ENCODE measurements around the gene OASL. TPM values are rescaled to one million over a fixed set of nuclear protein-coding genes. Genes with fewer than 3 reads are reported as not detected.
A peak's percentile ranks its signal among the peaks of the same experiment; 100 is the strongest.
"Not testable (repeated sequence)": the region's sequence is repeated elsewhere in the genome, so short reads cannot be mapped to it uniquely, and the experiment has no call there.

Gene OASL
- total RNA-seq, 2 experiments from 2014 or later: 28.5 to 34.2 TPM

DNA sequence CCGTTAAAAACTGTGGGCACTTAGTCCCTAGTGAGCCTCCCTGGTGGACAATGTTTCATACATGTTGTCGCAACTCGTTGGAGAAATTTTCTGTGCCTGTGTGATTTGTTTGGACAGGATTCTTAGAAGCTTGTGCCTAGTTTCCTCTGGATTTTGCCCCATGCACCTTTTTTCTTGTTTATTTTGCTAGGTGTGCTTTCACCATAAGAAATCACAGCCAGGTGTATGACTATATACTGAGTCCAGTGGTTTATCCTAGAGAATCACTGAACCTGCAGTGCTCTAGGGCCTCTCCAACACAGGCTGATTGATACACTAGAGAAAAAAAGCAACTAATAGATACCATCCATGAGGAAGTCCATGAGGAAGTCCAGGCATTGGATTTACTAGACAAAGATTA, 33.1 kb upstream of the OASL start:
- Mint-ChIP-seq H3K4me3 (no peak overlapping the region), H3K9me3 (peaks cover 14% of the 10 kb centered on the region), H3K36me3 (ENCODE audit: low read depth) (no peaks in the 10 kb centered on the region), H3K4me1 (no peaks in the 10 kb centered on the region), H3K27ac (no peak overlapping the region), H3K27me3 (peaks cover 10% of the 10 kb centered on the region)
- DNase-seq: no peak
- CTCF ChIA-PET: interaction anchor here (1.9 kb wide), 1 partner anchor 11 kb away, joined by 7 read pairs; no protein-coding TSS in a partner anchor
- POLR2A ChIA-PET: no interaction called here

DNA sequence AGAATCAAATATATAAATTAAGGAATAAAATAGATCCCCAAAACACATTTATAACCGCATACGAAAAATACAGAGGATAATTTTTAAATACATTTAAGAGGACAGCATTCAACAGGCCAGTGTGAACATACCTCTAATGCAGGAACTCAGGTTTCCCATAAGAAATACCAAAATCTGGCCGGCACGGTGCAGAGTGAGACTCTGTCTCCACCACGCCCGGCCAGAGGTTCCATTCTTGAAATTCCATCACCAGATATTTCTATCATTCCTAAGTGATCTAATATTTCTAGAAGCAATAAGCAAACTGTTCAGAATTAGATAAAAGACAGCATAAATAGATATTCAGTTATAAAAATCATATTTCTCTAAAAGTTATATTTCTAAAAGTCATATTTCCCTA, 30.2 kb upstream of the OASL start:
- DNase-seq: no peak
- peaks cover 13% of the 10 kb centered on the region for H3K4me1 Mint-ChIP-seq
- no peak overlapping the region for H3K27ac Mint-ChIP-seq
- H3K27me3 Mint-ChIP-seq: peaks cover 7% of the 10 kb centered on the region
- ChIA-PET POLR2A (no interaction called here), CTCF (interaction anchor here (1.5 kb wide), 1 partner anchor 9 kb away, joined by 4 read pairs; no protein-coding TSS in a partner anchor)
- H3K4me3 Mint-ChIP-seq: no peak overlapping the region
- H3K9me3 Mint-ChIP-seq: peaks cover 14% of the 10 kb centered on the region
- no peaks in the 10 kb centered on the region for H3K36me3 Mint-ChIP-seq (ENCODE audit: low read depth)

DNA sequence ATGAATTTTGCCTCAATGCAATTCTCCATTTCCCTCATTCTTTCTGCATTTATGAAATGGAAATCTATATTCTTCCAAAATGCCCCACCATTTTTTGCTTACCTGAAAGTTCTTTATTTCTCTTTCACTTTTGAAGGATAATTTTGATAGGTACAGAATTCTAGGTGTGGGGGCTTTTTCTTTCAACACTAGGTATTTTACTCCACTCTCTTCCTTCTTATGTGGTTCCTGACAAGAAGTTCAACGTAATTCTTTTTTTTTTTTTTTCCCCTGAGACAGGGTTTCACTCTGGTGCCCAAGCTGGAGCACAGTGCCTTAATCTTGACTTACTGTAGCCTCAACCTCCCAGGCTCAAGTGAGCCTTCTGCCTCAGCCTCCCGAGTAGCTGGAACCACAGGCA, 26.3 kb upstream of the OASL start:
- Mint-ChIP-seq H3K9me3 (no peaks in the 10 kb centered on the region), H3K27me3 (no peaks in the 10 kb centered on the region), H3K36me3 (ENCODE audit: low read depth) (no peaks in the 10 kb centered on the region), H3K4me1 (peaks cover 25% of the 10 kb centered on the region), H3K4me3 (no peak overlapping the region), H3K27ac (peak overlapping the region; percentile 14)
- POLR2A ChIA-PET: interaction anchor here (0.5 kb wide), 1 partner anchor 122 kb away, joined by 3 read pairs; no protein-coding TSS in a partner anchor
- no peak for DNase-seq
- CTCF ChIA-PET: interaction anchor here (0.7 kb wide), 1 partner anchor 141 kb away, joined by 3 read pairs; no protein-coding TSS in a partner anchor

DNA sequence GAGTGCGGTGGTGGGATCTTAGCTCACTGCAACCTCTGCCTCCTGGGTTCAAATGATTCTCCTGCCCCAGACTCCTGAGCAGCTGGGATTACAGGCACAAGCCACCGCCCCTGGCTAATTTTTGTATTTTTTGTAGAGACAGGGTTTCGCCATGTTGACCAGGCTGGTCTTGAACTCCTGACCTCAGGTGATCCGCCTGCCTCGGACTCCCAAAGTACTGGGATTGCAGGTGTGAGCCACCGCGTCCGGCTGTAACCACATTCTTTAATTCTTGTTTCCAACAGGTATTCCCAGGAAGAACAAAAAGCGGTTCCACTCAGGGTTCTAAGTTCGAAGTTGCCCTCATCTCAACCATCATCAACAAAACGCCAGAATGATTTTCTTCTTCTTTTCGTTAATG, 25.5 kb upstream of the OASL start:
- CTCF ChIA-PET: interaction anchor here (0.5 to 0.6 kb wide), 2 partner anchors 116 to 243 kb away, joined by 4 read pairs; no protein-coding TSS in a partner anchor
- POLR2A ChIA-PET: interaction anchor here (0.6 kb wide), 1 partner anchor 716 kb away, joined by 9 read pairs; no protein-coding TSS in a partner anchor

DNA sequence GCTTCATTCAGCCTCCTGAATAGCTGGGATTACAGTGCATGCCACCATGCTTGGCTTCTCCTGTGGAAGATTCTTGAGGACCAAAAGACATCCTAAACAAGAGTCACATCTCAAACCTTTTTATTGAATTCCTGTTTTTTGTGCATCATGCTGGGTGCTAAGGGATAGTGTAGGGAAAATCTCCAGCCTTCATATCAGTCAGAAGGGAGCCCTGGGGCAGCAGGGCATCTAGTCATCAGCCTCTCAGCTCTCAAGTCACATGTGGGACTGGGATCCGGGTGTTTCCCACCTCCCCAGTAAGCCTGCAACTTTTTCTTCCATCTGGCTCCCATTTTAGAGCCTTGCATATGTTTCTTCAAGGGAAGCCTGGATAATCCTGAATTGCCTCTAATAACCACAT, 25.1 kb upstream of the OASL start:
- H3K4me3 Mint-ChIP-seq: no peak overlapping the region
- H3K9me3 Mint-ChIP-seq: no peaks in the 10 kb centered on the region
- no peak overlapping the region for H3K27ac Mint-ChIP-seq
- no peaks in the 10 kb centered on the region for H3K36me3 Mint-ChIP-seq (ENCODE audit: low read depth)
- no peaks in the 10 kb centered on the region for H3K27me3 Mint-ChIP-seq
- peaks cover 37% of the 10 kb centered on the region for H3K4me1 Mint-ChIP-seq
- ChIA-PET POLR2A (no interaction called here), CTCF (no interaction called here)
- no peak for DNase-seq

More for the DNA sequence above, 25.5 kb upstream of the OASL start:
- H3K9me3 Mint-ChIP-seq; H3K36me3 Mint-ChIP-seq (ENCODE audit: low read depth); H3K4me3 Mint-ChIP-seq; H3K27me3 Mint-ChIP-seq; H3K27ac Mint-ChIP-seq; DNase-seq: not testable (repeated sequence)
- H3K4me1 Mint-ChIP-seq: peaks cover 32% of the 10 kb centered on the region

DNA sequence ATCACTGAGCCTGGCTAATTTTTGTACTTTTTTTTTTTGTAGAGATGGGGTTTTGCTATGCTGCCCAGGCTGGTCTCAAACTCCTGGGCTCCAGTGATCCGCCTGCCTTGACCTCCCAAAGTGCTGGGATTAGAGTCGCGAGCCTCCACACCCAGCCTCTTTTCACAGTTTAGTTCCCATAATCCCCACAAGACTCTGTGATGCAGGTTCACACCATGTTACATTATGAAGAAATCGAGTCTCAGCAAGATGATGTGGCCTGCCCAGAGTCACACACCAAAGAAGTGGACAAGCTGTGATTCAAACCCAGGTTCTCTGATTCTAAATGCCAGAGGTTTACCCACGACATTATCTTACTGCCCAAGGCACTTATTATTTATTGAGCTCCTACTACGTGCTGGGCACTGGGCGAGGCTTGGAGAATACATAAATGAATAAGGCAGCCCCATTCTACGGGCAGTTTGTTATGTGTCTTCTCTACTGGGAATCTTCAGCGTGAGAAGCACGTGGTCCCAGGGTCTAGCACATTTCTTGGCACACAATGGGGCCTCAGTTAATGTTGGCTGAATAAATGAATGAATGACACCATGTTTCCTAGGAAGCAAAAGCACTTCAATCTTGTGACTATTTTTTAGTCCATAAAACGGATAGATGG, 23.5 kb upstream of the OASL start:
- ChIA-PET CTCF (interaction anchor here (0.6 to 1.9 kb wide), 4 partner anchors 16 to 1337 kb away, joined by 3 to 5 read pairs (median 4); no protein-coding TSS in a partner anchor), POLR2A (no interaction called here)
- Mint-ChIP-seq H3K4me1 (peaks cover 47% of the 10 kb centered on the region), H3K9me3 (no peaks in the 10 kb centered on the region), H3K4me3 (no peak overlapping the region), H3K27me3 (no peaks in the 10 kb centered on the region), H3K36me3 (ENCODE audit: low read depth) (no peaks in the 10 kb centered on the region), H3K27ac (no peak overlapping the region)
- no peak for DNase-seq

DNA sequence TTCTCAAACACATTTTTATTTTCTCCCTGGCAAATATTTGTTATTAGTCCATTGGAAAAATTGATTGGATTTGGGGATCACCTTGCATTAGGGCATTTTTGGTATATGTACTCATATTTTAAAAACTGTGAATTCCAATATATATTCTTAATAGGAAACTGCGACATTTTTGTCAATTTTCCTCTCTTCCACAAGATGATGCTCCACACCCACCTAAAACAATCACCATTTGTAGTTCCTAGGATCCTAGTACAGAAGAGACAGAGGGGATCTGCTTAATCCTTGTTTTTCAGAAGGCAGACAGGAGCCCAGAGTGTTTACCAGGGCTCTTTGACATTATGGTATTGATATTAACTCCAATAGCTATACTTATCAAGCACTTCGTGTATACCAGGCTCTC, 22.8 kb upstream of the OASL start:
- no peak overlapping the region for H3K4me3 Mint-ChIP-seq
- ChIA-PET POLR2A (no interaction called here), CTCF (interaction anchor here (0.6 to 2.3 kb wide), 10 partner anchors 10 to 1338 kb away, joined by 3 to 9 read pairs (median 4); no protein-coding TSS in a partner anchor)
- H3K27me3 Mint-ChIP-seq: no peaks in the 10 kb centered on the region
- no peaks in the 10 kb centered on the region for H3K36me3 Mint-ChIP-seq (ENCODE audit: low read depth)
- peaks cover 50% of the 10 kb centered on the region for H3K4me1 Mint-ChIP-seq
- no peak overlapping the region for H3K27ac Mint-ChIP-seq
- no peaks in the 10 kb centered on the region for H3K9me3 Mint-ChIP-seq
- DNase-seq: no peak

DNA sequence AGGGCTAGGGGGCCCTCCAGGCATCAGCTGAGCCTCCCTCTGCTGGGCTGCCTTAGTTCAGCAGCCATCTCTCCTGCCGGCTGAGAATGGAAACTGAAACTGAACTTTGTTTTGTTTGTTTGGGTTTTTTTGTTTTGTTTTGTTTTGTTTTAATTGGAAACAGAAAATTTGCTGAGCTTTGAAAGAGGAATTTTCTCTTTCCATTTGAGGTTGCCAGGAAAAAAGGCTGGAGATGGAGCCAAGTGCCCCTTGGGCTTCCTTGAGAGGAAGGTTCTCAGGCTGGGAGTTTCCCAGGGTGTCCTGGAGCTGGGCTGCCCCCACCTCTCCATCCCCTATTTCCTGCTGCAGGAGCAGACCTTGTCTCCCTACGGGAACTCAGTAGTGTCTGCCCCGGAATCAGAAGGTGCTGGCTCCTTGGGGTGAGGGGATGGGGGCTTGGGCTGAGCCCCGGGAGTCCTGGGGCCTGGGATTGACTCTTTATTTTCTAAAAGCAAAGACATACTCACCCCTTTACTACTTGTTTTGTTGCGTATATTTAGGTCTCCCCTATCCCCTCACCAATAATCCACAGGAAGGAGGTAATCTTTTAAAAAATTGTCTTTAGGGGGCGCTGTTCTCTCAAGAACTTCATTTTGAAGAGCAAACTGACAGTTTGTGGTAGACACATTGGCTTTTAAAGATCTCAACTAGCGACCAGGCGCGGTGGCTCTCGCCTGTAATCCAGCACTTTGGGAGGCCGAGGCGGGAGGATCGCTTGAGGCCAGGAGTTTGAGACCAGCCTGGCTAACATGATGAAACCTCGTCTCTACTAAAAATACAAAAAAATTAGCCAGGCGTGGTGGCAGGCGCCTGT, 21.3 kb upstream of the OASL start:
- H3K27me3 Mint-ChIP-seq: no peaks in the 10 kb centered on the region
- peak overlapping the region; percentile 78 for H3K4me3 Mint-ChIP-seq
- H3K9me3 Mint-ChIP-seq: no peaks in the 10 kb centered on the region
- peak; percentile 79 for DNase-seq
- peaks cover 44% of the 10 kb centered on the region for H3K4me1 Mint-ChIP-seq
- no peaks in the 10 kb centered on the region for H3K36me3 Mint-ChIP-seq (ENCODE audit: low read depth)
- POLR2A ChIA-PET: interaction anchor here (0.6 to 1.0 kb wide), 2 partner anchors 22 to 164 kb away, joined by 3 to 4 read pairs; partner anchors contain the start of gene OASL
- H3K27ac Mint-ChIP-seq: peak overlapping the region; percentile 99
- CTCF ChIA-PET: interaction anchor here (0.6 to 2.5 kb wide), 32 partner anchors 8 to 383 kb away, joined by 3 to 17 read pairs (median 4); partner anchors contain the start of gene P2RX7

DNA sequence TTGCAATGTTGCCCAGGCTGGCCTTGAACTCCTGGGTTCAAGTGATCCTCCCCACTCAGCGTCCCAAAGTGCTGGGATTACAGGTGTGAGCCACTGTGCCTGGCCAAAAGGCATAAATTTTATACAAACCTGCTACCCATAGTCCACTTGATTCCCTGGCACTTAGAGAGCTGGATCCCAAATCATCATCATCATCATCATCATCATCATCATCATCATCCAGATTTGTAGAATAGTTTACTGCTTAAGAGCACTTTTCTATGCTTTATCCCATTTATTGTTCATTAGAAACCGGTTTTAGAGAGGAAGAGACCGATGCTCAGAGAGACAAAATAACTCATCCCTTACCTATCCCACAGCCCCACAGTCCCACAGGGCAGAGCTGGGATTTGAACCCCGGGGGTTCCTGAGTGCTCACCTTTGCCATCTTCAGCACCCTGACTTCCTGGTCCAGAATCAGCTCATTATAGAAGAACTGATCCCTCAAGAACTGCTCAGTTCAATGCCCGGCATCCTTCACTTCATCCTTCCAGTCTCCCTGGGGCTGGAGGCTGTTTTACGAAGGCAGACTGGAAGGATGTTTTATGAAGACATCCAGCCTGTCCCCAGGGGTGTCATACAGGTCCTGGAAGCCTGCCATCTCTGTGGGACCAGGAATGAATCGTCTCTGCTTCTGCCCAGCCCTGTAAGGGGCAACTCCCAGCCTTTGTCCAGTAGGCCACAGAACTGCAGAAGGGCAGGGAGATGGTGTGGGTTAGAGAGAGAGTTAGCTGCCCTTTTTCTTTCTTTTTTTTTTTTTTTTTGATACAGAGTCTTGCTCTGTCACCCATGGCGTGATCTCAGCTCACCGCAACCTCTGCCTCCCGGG, 20.2 kb upstream of the OASL start:
- H3K36me3 Mint-ChIP-seq (ENCODE audit: low read depth): no peaks in the 10 kb centered on the region
- H3K9me3 Mint-ChIP-seq: no peaks in the 10 kb centered on the region
- H3K27me3 Mint-ChIP-seq: no peaks in the 10 kb centered on the region
- DNase-seq: no peak
- ChIA-PET POLR2A (interaction anchor here (1.0 kb wide), 1 partner anchor 20 kb away, joined by 4 read pairs; the partner anchor contains the start of gene OASL), CTCF (interaction anchor here (0.7 to 2.5 kb wide), 27 partner anchors 8 to 384 kb away, joined by 3 to 17 read pairs (median 4); partner anchors contain the start of gene P2RX7)
- H3K4me1 Mint-ChIP-seq: peaks cover 37% of the 10 kb centered on the region
- H3K27ac Mint-ChIP-seq: peak overlapping the region; percentile 99
- peak overlapping the region; percentile 78 for H3K4me3 Mint-ChIP-seq

DNA sequence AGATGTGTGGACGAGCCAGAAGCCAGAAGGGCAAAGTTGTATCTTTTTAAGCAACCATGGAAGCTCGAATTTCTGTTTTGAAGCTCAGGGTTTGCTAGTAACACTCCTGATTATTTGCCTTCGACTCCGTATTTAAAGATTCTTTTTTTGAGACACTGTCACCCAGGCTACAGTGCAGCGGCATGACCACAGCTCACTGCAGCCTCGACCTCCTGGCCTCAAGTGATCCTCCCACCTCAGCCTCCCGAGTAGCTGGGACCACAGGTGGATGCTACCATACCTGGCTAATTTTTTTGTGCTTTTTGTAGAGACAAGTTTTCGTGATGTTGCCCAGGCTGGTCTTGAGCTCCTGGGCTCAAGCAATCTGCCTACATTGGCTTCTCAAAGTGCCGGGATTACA, 18.7 kb upstream of the OASL start:
- Mint-ChIP-seq H3K36me3 (ENCODE audit: low read depth) (no peaks in the 10 kb centered on the region), H3K4me1 (peaks cover 37% of the 10 kb centered on the region), H3K27me3 (no peaks in the 10 kb centered on the region), H3K9me3 (no peaks in the 10 kb centered on the region), H3K27ac (peak overlapping the region; percentile 2), H3K4me3 (no peak overlapping the region)
- ChIA-PET CTCF (no interaction called here), POLR2A (no interaction called here)
- DNase-seq: no peak

DNA sequence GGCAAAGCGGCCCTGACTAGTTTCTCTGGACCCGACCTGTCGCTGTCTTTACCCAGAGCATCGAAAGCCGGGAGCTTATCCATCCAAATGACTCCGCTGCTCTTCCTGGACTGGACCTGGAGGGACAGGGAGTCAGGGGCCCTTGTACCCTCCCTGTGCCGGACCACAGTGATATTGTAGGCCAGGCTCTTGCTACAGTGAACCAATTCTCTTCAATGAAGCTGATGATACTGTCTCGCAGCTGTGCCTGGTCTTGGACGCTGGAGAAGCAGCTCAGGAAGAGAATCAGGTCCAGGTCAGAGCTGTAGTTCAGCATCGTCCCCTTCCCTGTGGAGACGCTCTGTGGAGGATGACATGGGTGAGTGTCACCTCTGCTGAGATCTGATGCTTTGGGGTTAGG, 14.7 kb upstream of the OASL start:
- H3K9me3 Mint-ChIP-seq: no peaks in the 10 kb centered on the region
- ChIA-PET POLR2A (no interaction called here), CTCF (interaction anchor here (0.9 to 3.9 kb wide), 2 partner anchors 16 to 43 kb away, joined by 3 to 17 read pairs; partner anchors contain the start of gene OASL)
- H3K4me1 Mint-ChIP-seq: peaks cover 13% of the 10 kb centered on the region
- no peak overlapping the region for H3K27ac Mint-ChIP-seq
- H3K27me3 Mint-ChIP-seq: peaks cover 10% of the 10 kb centered on the region
- no peak overlapping the region for H3K4me3 Mint-ChIP-seq
- H3K36me3 Mint-ChIP-seq (ENCODE audit: low read depth): no peaks in the 10 kb centered on the region
- DNase-seq: no peak

DNA sequence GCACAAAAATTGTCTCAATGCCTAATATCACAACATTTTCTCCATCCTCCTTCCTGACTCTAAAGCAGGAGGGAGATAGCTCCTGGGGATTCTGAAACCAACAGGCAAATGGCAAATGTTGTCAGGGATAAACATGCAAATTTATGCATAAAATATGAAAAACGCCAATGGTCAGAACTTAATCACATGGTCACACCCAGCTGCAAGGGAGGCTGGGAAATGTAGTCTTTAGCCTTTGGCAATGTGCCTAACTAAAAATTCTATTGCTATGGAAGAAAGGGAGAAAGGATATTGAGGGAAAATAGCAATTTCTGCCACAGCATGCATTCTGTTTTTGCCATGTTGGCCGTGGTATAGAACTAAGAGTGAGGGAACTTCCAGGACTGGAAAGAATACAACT, 11.7 kb upstream of the OASL start:
- CTCF ChIA-PET: interaction anchor here (1.9 to 3.9 kb wide), 2 partner anchors 9 to 13 kb away, joined by 11 to 17 read pairs; partner anchors contain the start of gene OASL
- POLR2A ChIA-PET: no interaction called here
- no peak overlapping the region for H3K27ac Mint-ChIP-seq
- H3K36me3 Mint-ChIP-seq (ENCODE audit: low read depth): no peaks in the 10 kb centered on the region
- H3K9me3 Mint-ChIP-seq: no peaks in the 10 kb centered on the region
- H3K27me3 Mint-ChIP-seq: peaks cover 11% of the 10 kb centered on the region
- DNase-seq: no peak
- H3K4me3 Mint-ChIP-seq: no peak overlapping the region
- peaks cover 10% of the 10 kb centered on the region for H3K4me1 Mint-ChIP-seq
